ENCODE results near the gene TRPM2.
"Not testable (repeated sequence)": the region's sequence is repeated elsewhere in the genome, so short reads cannot be mapped to it uniquely, and the experiment has no call there.

The TRPM2 gene

DNA sequence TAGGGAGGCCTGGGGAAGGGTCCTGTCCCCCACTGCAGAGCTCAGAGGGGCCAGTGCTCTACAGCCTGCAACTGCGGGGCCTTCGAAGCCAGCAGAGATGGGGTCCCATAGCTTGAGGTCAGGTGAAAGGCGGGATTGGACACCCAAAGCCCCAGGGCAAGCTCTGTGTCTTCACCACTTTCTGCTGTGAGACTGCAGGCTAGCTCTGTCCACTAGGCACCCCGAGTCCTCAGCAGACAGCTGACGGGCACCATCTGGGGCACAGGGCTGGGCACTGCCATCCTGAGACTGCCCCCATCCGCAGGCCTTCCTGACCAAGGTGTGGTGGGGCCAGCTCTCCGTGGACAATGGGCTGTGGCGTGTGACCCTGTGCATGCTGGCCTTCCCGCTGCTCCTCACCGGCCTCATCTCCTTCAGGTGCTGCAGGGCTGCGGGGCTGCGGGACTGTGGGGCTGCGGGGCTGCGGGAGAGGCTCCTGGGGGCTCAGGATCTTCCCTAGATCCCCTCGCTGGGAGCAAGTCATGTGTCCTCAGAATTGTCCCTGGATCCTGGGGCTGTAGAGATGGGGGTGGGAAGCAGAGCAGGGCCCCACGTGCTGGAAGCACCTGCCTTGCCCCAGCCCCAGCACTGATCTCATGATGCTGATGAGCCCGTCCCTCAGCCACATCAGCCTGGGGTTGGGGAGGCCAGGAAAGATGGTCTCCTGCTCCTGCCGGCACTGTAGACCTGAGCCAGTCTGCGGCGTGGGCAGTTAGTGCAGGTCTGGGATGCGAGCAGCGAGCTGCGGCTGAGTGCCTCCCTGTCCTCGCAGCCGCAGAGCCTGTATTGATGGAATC is 46.8 kb downstream of the TRPM2 start:
- TF ChIP-seq, protein P1, sequence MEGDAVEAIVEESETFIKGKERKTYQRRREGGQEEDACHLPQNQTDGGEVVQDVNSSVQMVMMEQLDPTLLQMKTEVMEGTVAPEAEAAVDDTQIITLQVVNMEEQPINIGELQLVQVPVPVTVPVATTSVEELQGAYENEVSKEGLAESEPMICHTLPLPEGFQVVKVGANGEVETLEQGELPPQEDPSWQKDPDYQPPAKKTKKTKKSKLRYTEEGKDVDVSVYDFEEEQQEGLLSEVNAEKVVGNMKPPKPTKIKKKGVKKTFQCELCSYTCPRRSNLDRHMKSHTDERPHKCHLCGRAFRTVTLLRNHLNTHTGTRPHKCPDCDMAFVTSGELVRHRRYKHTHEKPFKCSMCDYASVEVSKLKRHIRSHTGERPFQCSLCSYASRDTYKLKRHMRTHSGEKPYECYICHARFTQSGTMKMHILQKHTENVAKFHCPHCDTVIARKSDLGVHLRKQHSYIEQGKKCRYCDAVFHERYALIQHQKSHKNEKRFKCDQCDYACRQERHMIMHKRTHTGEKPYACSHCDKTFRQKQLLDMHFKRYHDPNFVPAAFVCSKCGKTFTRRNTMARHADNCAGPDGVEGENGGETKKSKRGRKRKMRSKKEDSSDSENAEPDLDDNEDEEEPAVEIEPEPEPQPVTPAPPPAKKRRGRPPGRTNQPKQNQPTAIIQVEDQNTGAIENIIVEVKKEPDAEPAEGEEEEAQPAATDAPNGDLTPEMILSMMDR (conservative IDR thresholded peaks at IDR 0.05; ENCODE audit: low read depth, low read length) = no peak
- H3K4me3 ChIP-seq (ENCODE audit: low read depth, low read length) = no peak overlapping the region
- DNase-seq (ENCODE audit: low read depth) = no peak

DNA sequence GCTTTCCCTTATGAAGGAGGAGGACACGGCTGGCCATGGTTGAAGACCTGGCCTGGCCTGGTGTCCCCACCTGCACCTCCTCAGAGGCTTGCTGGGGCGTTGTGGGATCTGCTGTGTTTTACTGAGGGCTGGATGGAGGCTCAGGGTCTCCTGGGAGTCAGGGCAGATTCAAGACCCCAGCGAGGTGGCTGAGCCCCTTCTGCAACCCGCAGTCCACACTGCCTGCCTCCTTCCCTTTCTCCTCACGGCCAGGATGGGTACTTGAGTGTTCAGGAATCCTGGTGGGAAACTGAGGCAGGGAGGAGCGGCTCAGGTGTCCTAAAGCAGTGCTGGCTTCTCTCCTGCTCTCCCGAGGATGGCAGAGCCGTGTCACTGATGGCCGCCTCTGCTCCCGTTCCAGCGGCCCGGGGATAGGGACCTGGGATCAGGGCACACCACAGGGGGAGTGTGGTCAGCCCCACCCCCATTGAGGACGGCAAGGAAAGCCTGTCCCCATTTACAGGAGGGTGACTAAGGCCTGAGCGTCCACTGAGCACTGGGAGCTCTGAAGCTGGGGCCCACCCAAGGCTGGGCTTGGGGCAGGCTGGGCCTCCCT is 47.5 kb downstream of the TRPM2 start:
- no peak overlapping the region for H3K4me3 ChIP-seq (ENCODE audit: low read depth, low read length)
- no peak for DNase-seq (ENCODE audit: low read depth)
- TF ChIP-seq, protein P1 (conservative IDR thresholded peaks at IDR 0.05; ENCODE audit: low read depth, low read length) = no peak

DNA sequence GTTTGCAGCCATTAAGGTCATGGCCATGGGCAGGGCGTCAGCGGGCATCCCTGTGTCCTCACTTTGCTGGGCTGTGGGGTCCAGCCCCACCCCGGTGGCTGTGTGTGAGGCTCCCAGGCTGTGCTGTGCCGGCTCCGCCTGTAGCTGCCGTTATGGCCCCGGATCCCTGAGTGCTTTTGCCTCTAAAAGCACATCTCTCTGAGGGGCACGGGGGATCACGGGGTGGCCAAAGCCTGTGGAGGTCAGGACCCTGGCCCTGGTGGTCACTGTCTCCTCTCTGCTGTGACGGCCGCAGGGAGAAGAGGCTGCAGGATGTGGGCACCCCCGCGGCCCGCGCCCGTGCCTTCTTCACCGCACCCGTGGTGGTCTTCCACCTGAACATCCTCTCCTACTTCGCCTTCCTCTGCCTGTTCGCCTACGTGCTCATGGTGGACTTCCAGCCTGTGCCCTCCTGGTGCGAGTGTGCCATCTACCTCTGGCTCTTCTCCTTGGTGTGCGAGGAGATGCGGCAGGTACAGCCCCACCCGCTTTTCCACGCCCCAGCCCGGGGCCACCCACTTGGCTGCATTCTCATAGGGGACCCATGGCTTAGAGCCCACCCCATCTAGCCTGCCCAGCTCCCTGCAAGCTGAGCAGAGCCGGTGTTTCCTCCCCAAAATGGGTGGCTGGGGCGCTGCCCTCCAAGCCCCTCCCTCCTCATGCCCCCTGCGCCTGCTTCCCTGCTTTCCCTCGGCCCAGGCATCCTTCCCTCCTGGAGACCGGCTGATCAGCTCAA is 48.2 kb downstream of the TRPM2 start:
- no peak overlapping the region for H3K4me3 ChIP-seq (ENCODE audit: low read depth, low read length)
- TF ChIP-seq, protein P1 (conservative IDR thresholded peaks at IDR 0.05; ENCODE audit: low read depth, low read length) = no peak
- no peak for DNase-seq (ENCODE audit: low read depth)

DNA sequence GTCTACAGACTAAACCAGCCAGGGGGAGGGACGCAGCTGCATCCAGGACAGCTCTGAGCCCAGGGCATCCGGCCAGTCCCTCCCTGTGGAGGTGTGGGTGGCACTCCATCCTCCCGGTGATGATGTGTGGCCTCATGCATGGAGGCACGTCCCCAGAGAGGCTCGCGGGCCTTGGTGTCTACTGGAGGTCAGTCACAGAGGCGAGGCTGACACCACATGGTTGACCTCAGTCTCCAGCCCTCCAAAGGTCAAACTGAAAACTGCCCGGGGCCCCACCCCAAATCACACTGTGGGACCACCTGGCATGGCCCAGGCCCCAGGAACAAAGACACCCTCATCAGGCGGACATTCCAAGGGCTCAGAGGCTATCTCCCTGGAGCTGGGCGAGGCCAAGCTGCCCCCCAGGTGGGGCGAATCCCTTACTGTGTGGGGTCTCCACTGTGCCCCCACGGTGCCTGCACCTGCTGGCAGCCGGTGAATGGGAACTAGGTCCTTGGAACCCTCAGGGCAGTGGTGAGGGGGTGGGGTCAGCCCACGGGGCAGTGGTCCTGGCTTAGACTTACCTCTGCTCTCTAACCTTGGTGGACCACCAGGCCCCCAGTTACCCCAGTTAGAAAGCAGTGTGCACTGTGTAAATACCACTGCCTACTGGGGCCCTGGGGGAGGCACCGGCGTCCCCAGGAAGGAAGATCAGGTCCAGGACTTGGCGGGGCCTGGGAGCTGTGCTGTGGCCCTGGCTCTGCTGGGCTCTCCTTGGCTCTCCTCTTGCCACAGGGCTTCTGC is 49.1 kb downstream of the TRPM2 start:
- no peak for DNase-seq (ENCODE audit: low read depth)
- TF ChIP-seq, protein P1 (conservative IDR thresholded peaks at IDR 0.05; ENCODE audit: low read depth, low read length) = no peak
- no peak overlapping the region for H3K4me3 ChIP-seq (ENCODE audit: low read depth, low read length)

DNA sequence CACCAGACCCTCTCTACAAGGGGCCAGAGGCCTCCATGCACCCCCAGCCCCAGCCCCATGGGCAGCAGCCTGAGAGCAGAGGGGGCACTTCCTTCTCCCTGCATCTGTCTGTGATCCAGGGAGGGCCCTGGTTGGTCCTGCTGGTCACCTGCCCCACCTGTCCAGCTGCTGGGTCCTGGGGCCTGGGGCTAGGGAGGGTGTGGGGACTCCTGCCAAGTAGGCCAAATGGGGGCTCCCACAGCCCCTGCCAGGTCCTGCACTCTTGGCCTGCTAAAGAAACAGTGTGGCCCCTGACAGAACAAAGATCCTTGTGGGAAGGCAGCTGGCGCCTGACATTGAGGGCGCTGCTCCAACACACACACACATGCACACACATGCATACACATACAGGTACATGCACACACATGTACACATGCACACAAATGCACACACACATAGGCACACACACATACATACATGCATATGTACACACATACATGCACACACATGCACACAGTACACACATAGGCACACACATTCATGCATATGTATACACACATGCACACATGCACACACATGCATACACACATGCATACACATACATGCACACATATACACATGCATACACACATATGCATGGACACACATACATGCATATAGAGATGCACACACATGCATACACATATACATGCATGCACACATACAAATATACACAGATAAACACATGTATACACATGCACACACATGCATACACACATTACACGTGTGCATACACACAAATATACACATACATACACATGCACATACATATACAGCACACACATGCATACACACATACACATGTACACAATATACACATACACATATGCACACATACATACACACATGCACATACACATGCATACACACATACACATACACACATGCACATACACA is 49.9 kb downstream of the TRPM2 start:
- no peak overlapping the region for H3K4me3 ChIP-seq (ENCODE audit: low read depth, low read length)
- TF ChIP-seq, protein P1 (conservative IDR thresholded peaks at IDR 0.05; ENCODE audit: low read depth, low read length) = no peak

DNA sequence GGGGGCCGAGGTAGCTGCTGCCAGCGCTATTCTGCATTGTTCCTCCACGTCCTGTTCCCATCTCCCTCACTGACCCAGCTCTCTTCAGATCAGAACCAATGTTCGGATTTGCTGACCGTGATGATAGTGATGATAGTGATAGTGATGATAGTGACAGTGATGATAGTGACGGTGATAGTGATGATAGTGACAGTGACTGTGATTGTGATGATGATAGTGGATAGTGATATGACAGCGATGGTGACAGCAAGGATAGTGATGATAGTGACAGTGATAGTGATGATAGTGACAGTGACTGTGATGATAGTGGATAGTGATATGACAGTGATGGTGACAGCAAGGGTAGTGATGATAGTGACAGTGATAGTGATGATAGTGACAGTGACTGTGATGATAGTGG is 51.1 kb downstream of the TRPM2 start:
- DNase-seq (ENCODE audit: low read depth); H3K4me3 ChIP-seq (ENCODE audit: low read depth, low read length): not testable (repeated sequence)

More for the DNA sequence above, 49.9 kb downstream of the TRPM2 start:
- DNase-seq (ENCODE audit: low read depth) = no peak
